ENCODE results near the gene TUBB3.
"Not testable (repeated sequence)": the region's sequence is repeated elsewhere in the genome, so short reads cannot be mapped to it uniquely, and the experiment has no call there.

Gene TUBB3

GRCh38 chr16:89924297-89924924 is 1.3 kb downstream of the TUBB3 start:
- Histone ChIP-seq H3K36me3 (ENCODE audit: control insufficient read depth in 4 of 4, insufficient read depth in 4 of 4, low read length in 3 of 4) (no peaks in the 10 kb centered on the region), H3K4me3 (ENCODE audit: control insufficient read depth in 1 of 7, extremely low read depth in 1 of 7, insufficient read depth in 4 of 7, low read depth in 2 of 7, low read length in 6 of 7) (no peak overlapping the region), H3K4me1 (ENCODE audit: control extremely low read depth in 1 of 4, control insufficient read depth in 4 of 4, insufficient read depth in 4 of 4, low read length in 3 of 4) (peaks cover 0 to 61% (median 56%) of the 10 kb centered on the region in 4 experiments), H3K27ac (ENCODE audit: insufficient read depth in 1 of 2, low read depth in 1 of 2, low read length in 2 of 2, poor library complexity in 1 of 2, severe bottlenecking in 2 of 2) (no peak overlapping the region), H3K27me3 (replicated peaks in 2 of 5; ENCODE audit: control insufficient read depth in 4 of 5, insufficient read depth in 5 of 5, low read length in 4 of 5) (peaks cover 0 to 74% (median 22%) of the 10 kb centered on the region in 5 experiments), H3K9me3 (ENCODE audit: control extremely low read depth in 1 of 5, control insufficient read depth in 4 of 5, insufficient read depth in 2 of 5, low read depth in 1 of 5, low read length in 4 of 5) (no peaks in the 10 kb centered on the region)
- 3% methylated on average over 14 of the region's 14 CpGs for WGBS (ENCODE audit: insufficient coverage)
- ChIA-PET CTCF (interaction anchor here (1.7 kb wide), 1 partner anchor 23 kb away, joined by 3 read pairs; no protein-coding TSS in a partner anchor), POLR2A (no interaction called here)
- DNase-seq: peak; percentile 62 to 79 (median 77)

- Histone ChIP-seq H3K4me3 (ENCODE audit: control insufficient read depth in 1 of 7, extremely low read depth in 1 of 7, insufficient read depth in 4 of 7, low read depth in 2 of 7, low read length in 6 of 7) (no peak overlapping the region), H3K27ac (ENCODE audit: insufficient read depth in 1 of 2, low read depth in 1 of 2, low read length in 2 of 2, poor library complexity in 1 of 2, severe bottlenecking in 2 of 2) (no peak overlapping the region), H3K4me1 (ENCODE audit: control extremely low read depth in 1 of 4, control insufficient read depth in 4 of 4, insufficient read depth in 4 of 4, low read length in 3 of 4) (peaks cover 0 to 55% (median 55%) of the 10 kb centered on the region in 4 experiments), H3K27me3 (replicated peaks in 2 of 5; ENCODE audit: control insufficient read depth in 4 of 5, insufficient read depth in 5 of 5, low read length in 4 of 5) (peaks cover 0 to 69% (median 20%) of the 10 kb centered on the region in 5 experiments), H3K9me3 (ENCODE audit: control extremely low read depth in 1 of 5, control insufficient read depth in 4 of 5, insufficient read depth in 2 of 5, low read depth in 1 of 5, low read length in 4 of 5) (no peaks in the 10 kb centered on the region), H3K36me3 (ENCODE audit: control insufficient read depth in 4 of 4, insufficient read depth in 4 of 4, low read length in 3 of 4) (no peaks in the 10 kb centered on the region)
- ChIA-PET POLR2A (no interaction called here), CTCF (no interaction called here)
- no CpG with 5 or more reads among the region's 4 CpGs for WGBS (ENCODE audit: insufficient coverage)
- DNase-seq: no peak
These were observed 1.8 kb downstream of the TUBB3 start for GRCh38 chr16:89924925-89925307.

GRCh38 chr16:89925596-89926079 is 2.5 kb downstream of the TUBB3 start:
- no peak overlapping the region for H3K27ac ChIP-seq (ENCODE audit: insufficient read depth in 1 of 2, low read depth in 1 of 2, low read length in 2 of 2, poor library complexity in 1 of 2, severe bottlenecking in 2 of 2)
- no peaks in the 10 kb centered on the region for H3K36me3 ChIP-seq (ENCODE audit: control insufficient read depth in 4 of 4, insufficient read depth in 4 of 4, low read length in 3 of 4)
- DNase-seq: peak in 2 of 3 donors; percentile 24 to 43
- H3K9me3 ChIP-seq (ENCODE audit: control extremely low read depth in 1 of 5, control insufficient read depth in 4 of 5, insufficient read depth in 2 of 5, low read depth in 1 of 5, low read length in 4 of 5): no peaks in the 10 kb centered on the region
- peak overlapping the region in 6 of 7 experiments; percentile 15 to 61 (median 51) for H3K4me3 ChIP-seq (ENCODE audit: control insufficient read depth in 1 of 7, extremely low read depth in 1 of 7, insufficient read depth in 4 of 7, low read depth in 2 of 7, low read length in 6 of 7)
- CTCF ChIA-PET: no interaction called here
- peaks cover 0 to 50% (median 49%) of the 10 kb centered on the region in 4 experiments for H3K4me1 ChIP-seq (ENCODE audit: control extremely low read depth in 1 of 4, control insufficient read depth in 4 of 4, insufficient read depth in 4 of 4, low read length in 3 of 4)
- H3K27me3 ChIP-seq (replicated peaks in 2 of 5; ENCODE audit: control insufficient read depth in 4 of 5, insufficient read depth in 5 of 5, low read length in 4 of 5): peaks cover 0 to 62% (median 16%) of the 10 kb centered on the region in 5 experiments
- POLR2A ChIA-PET: interaction anchor here (0.7 kb wide), 1 partner anchor 93 kb away, joined by 3 read pairs; no protein-coding TSS in a partner anchor
- WGBS (ENCODE audit: insufficient coverage): under 1% methylated on average over 36 of the region's 42 CpGs

GRCh38 chr16:89931305-89931896 is 8.3 kb downstream of the TUBB3 start:
- Histone ChIP-seq H3K27ac (ENCODE audit: insufficient read depth in 1 of 2, low read depth in 1 of 2, low read length in 2 of 2, poor library complexity in 1 of 2, severe bottlenecking in 2 of 2) (no peak overlapping the region), H3K9me3 (ENCODE audit: control extremely low read depth in 1 of 5, control insufficient read depth in 4 of 5, insufficient read depth in 2 of 5, low read depth in 1 of 5, low read length in 4 of 5) (no peaks in the 10 kb centered on the region), H3K4me3 (ENCODE audit: control insufficient read depth in 1 of 7, extremely low read depth in 1 of 7, insufficient read depth in 4 of 7, low read depth in 2 of 7, low read length in 6 of 7) (no peak overlapping the region), H3K27me3 (replicated peaks in 2 of 5; ENCODE audit: control insufficient read depth in 4 of 5, insufficient read depth in 5 of 5, low read length in 4 of 5) (peaks cover 0 to 8% (median 0%) of the 10 kb centered on the region in 5 experiments), H3K4me1 (ENCODE audit: control extremely low read depth in 1 of 4, control insufficient read depth in 4 of 4, insufficient read depth in 4 of 4, low read length in 3 of 4) (peaks cover 0 to 2% (median 2%) of the 10 kb centered on the region in 4 experiments), H3K36me3 (ENCODE audit: control insufficient read depth in 4 of 4, insufficient read depth in 4 of 4, low read length in 3 of 4) (no peaks in the 10 kb centered on the region)
- 89% methylated on average over 12 of the region's 16 CpGs for WGBS (ENCODE audit: insufficient coverage)
- no peak for DNase-seq
- ChIA-PET POLR2A (interaction anchor here (1.1 kb wide), 1 partner anchor 10 kb away, joined by 3 read pairs; no protein-coding TSS in a partner anchor), CTCF (interaction anchor here (0.9 kb wide), 1 partner anchor 13 kb away, joined by 3 read pairs; no protein-coding TSS in a partner anchor)

- Histone ChIP-seq H3K27me3 (replicated peaks in 2 of 5; ENCODE audit: control insufficient read depth in 4 of 5, insufficient read depth in 5 of 5, low read length in 4 of 5) (peaks cover 0 to 8% (median 0%) of the 10 kb centered on the region in 5 experiments), H3K4me1 (ENCODE audit: control extremely low read depth in 1 of 4, control insufficient read depth in 4 of 4, insufficient read depth in 4 of 4, low read length in 3 of 4) (no peaks in the 10 kb centered on the region), H3K9me3 (ENCODE audit: control extremely low read depth in 1 of 5, control insufficient read depth in 4 of 5, insufficient read depth in 2 of 5, low read depth in 1 of 5, low read length in 4 of 5) (no peaks in the 10 kb centered on the region), H3K36me3 (ENCODE audit: control insufficient read depth in 4 of 4, insufficient read depth in 4 of 4, low read length in 3 of 4) (no peaks in the 10 kb centered on the region), H3K4me3 (ENCODE audit: control insufficient read depth in 1 of 7, extremely low read depth in 1 of 7, insufficient read depth in 4 of 7, low read depth in 2 of 7, low read length in 6 of 7) (no peak overlapping the region), H3K27ac (ENCODE audit: insufficient read depth in 1 of 2, low read depth in 1 of 2, low read length in 2 of 2, poor library complexity in 1 of 2, severe bottlenecking in 2 of 2) (no peak overlapping the region)
- 92% methylated on average over 5 of the region's 6 CpGs for WGBS (ENCODE audit: insufficient coverage)
- POLR2A ChIA-PET: interaction anchor here (1.1 kb wide), 1 partner anchor 11 kb away, joined by 3 read pairs; no protein-coding TSS in a partner anchor
- no peak for DNase-seq
- CTCF ChIA-PET: interaction anchor here (0.9 kb wide), 1 partner anchor 12 kb away, joined by 3 read pairs; no protein-coding TSS in a partner anchor
These were observed 8.8 kb downstream of the TUBB3 start for GRCh38 chr16:89931964-89932363.

- H3K36me3 ChIP-seq (ENCODE audit: control insufficient read depth in 4 of 4, insufficient read depth in 4 of 4, low read length in 3 of 4); H3K4me1 ChIP-seq (ENCODE audit: control extremely low read depth in 1 of 4, control insufficient read depth in 4 of 4, insufficient read depth in 4 of 4, low read length in 3 of 4); H3K9me3 ChIP-seq (ENCODE audit: control extremely low read depth in 1 of 5, control insufficient read depth in 4 of 5, insufficient read depth in 2 of 5, low read depth in 1 of 5, low read length in 4 of 5); CTCF ChIA-PET; H3K4me3 ChIP-seq (ENCODE audit: control insufficient read depth in 1 of 7, extremely low read depth in 1 of 7, insufficient read depth in 4 of 7, low read depth in 2 of 7, low read length in 6 of 7); H3K27ac ChIP-seq (ENCODE audit: insufficient read depth in 1 of 2, low read depth in 1 of 2, low read length in 2 of 2, poor library complexity in 1 of 2, severe bottlenecking in 2 of 2); H3K27me3 ChIP-seq (replicated peaks in 2 of 5; ENCODE audit: control insufficient read depth in 4 of 5, insufficient read depth in 5 of 5, low read length in 4 of 5); POLR2A ChIA-PET; DNase-seq: not testable (repeated sequence)
- over 99% methylated on average over 25 of the region's 29 CpGs for WGBS (ENCODE audit: insufficient coverage)
These were observed 10.9 kb downstream of the TUBB3 start for GRCh38 chr16:89934019-89934418.
